A549 treated with Mapracorat at 1 μM for 4 hours (cell line): ENCODE results near the gene LDB1. TPM values are rescaled to one million over a fixed set of nuclear protein-coding genes. Genes with fewer than 3 reads are reported as not detected.

Experiments
- total RNA-seq: library from RNA; stranded (reverse); fragments of 200-300 nt; extraction: Qiagen RNA extraction; gene quantifications from 5 replicates; pipeline ENCODE4 v1.2.3, GENCODE V29; 2022

LDB1 gene, protein sequence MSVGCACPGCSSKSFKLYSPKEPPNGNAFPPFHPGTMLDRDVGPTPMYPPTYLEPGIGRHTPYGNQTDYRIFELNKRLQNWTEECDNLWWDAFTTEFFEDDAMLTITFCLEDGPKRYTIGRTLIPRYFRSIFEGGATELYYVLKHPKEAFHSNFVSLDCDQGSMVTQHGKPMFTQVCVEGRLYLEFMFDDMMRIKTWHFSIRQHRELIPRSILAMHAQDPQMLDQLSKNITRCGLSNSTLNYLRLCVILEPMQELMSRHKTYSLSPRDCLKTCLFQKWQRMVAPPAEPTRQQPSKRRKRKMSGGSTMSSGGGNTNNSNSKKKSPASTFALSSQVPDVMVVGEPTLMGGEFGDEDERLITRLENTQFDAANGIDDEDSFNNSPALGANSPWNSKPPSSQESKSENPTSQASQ
- 27.8 to 39.9 TPM (median 33.9 TPM) in 5 replicates for total RNA-seq

DNA sequence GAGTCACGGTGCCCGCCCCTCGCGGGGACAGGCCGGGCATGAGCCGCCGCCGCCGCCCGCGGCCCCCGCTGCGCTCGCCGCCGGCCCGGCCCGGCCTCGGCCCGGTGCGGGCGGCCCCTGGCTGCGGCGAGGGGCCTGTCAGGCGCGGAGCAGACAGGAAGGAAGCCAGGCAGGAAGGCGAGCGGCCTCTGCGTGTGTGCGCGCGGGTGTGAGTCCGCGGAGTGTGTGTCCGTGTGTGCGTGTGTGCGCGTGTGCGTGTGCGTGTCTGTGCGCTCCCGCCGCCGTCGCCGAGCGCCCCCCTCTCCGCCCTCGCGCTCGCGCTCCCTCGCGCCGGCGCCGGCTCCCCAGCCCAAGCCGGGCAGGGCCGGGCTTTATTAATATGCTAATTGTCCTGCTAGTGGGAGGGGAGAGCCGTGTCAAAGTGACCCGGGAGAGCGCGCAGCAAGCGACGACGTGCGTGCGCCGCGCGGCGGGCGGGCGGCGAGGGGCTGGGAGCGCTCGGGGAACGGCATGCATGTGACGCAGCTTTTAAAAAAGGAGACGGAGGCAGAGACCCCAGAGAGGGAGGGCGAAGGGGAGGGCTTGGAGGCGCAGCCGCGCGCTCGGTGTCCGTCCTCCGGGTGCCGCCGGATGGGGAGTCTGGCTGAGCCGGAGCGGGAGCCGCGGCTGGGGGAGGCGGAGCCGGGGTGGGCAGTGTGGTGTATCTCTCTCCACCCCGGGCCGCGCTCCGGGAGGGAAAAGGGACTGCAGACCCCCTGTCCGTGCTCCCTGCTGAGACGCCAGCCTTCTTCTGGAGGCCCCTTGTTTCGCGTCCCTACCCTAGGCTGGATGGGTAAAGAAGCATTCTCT lies at the start of gene LDB1:
LDB1 (minus strand) TSS at position 227 of the 849 bp plus-strand sequence. CDS start 258 bp downstream, outside the sequence.

DNA sequence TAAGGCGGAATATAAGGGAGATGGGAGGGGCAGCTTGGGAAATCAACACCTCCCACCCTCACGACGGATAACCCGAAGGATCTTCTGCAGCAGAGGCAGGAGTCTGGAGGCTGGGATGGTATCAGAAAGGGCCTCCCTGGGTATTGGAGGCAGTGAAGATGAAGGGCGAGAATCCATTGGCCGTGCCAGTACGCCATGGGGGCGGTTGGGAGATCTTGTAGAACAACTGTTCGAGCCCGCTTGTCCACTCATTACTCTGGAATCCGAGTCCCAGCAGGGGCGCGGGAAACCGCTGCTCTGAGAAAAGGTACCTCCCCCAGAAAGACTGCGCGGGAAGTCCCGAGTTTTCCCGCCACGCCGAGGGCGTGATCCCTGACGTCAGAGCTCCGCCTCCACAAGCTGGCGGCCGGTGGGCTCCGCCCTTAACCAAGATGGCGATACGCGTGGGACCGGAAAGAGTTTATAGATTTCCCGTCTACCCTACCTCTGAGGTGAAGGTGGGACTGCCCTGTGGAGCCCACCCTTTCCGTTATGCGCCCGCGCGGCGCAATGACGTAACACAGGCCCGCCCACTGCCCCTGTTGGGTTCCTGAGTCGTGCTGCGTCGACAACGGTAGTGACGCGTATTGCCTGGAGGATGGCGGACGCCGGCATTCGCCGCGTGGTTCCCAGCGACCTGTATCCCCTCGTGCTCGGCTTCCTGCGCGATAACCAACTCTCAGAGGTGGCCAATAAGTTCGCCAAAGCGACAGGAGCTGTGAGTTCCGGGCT lies 31.8 kb upstream of the LDB1 start, which contains the start of gene NOLC1:
NOLC1 (plus strand) TSS at position 616 of the 771 bp plus-strand sequence; CDS start at position 638, 22 bp downstream.

DNA sequence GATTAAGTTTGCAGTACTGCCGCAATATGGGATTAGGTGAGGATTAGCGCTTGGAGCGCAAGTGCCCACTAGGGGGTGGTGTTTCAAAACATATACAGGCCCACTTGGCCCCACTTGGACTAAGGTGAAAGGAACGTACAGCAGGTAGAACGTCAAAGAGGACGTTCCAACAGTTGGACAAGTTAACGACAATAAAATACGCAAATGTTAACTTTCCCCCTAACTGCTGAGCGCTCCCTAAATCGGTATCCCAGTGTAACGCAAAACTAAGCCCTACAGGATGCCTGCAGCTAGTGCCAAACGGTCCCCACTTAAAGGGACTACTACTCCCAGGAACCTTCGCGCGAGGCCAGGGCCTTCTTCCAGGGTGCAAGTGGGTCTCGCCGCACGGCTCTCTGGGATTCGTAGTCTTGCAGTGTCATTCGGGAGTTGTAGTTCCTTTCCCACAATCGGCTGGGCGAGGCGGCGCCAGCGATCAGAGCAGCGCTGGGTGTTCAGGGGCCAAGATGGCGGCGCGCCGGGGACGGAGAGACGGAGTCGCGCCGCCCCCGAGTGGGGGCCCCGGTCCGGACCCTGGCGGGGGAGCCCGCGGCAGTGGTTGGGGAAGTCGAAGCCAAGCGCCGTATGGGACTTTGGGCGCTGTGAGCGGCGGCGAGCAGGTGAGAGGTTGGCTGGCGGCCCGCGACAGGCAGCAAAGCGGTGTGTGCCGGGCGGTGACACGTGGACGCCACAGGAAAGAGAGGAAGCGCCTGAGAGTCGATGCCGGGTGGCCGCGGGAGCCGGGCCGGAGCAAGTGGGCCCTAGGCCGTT lies 12.6 kb upstream of the LDB1 start, which contains the start of gene PPRC1:
PPRC1 (plus strand) TSS at position 478 of the 810 bp plus-strand sequence; CDS start at position 507, 29 bp downstream.

DNA sequence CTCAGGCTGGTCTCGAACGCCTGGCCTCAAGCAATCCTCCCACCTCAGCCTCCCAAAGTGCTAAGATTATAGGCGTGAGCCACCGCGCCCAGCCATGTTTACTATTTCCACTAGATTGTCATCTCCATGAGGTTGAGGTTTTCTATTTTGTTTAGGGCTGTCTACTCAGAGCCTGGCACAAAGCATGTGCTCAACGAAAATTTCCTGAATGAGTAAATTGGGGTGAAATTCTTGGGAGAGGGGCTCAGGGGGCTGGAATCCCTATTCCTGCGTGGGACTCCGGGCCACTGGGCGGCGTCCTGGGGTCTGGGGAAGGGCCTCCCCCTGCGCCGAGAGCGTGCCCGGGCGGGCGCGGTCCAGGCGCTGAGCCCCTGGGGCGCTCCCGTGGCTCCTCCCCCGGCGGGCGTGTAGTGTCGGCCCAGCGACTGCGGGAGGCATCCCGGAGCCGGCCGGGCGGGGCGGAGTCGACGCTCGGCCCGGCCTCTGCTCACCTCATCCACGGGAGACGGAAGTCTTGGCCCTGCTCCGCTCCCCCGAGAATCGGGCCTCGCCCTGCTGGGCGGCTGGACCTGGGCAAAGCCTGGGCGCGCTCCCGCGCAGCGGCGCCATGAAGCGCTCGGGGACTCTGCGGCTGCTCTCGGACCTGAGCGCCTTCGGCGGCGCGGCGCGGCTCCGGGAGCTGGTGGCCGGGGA lies 55.2 kb downstream of the LDB1 start, which contains the start of gene HPS6:
HPS6 (plus strand) TSS at position 482 of the 693 bp plus-strand sequence; CDS start at position 608, 126 bp downstream.

Other genes starting within 250 kb of the LDB1 start
- 10.3 to 11.6 TPM (median 11.4 TPM) in 5 replicates for gene ARMH3, start 64.2 kb downstream of the LDB1 start, total RNA-seq
- gene HPS6, start 55.0 kb downstream of the LDB1 start, total RNA-seq, result 27.3 to 38.1 TPM (median 35.3 TPM) in 5 replicates
- 48.5 to 64.4 TPM (median 57.3 TPM) in 5 replicates for gene PPRC1, start 12.7 kb upstream of the LDB1 start, total RNA-seq
- 160 to 171 TPM (median 167 TPM) in 5 replicates for gene NOLC1, start 32.0 kb upstream of the LDB1 start, total RNA-seq
- gene ELOVL3, start 105.9 kb upstream of the LDB1 start, total RNA-seq, result 0.22 to 0.53 TPM (median 0.26 TPM) in 5 replicates
- 0.41 to 1.2 TPM (median 0.69 TPM) in 5 replicates for gene PITX3, start 121.1 kb upstream of the LDB1 start, total RNA-seq
- gene GBF1, start 125.2 kb upstream of the LDB1 start, total RNA-seq, result 20.4 to 25.5 TPM (median 24.0 TPM) in 5 replicates